K562 (cell line): ENCODE measurements around the gene ECI2. TPM values are rescaled to one million over a fixed set of nuclear protein-coding genes. Genes with fewer than 3 reads are reported as not detected.
A peak's percentile ranks its signal among the peaks of the same experiment; 100 is the strongest.

Experiments used
- ATF7 ChIP-seq: fragments of 450-650 bp; IDR thresholded peaks from 2 replicates; pipeline ENCODE4 v1.7.1; 2014; ENCODE audit warnings: mild to moderate bottlenecking, moderate library complexity
- BRF1 ChIP-seq: IDR thresholded peaks from 3 replicates; pipeline ENCODE4 v1.6.1; 2011; ENCODE audit warnings: borderline replicate concordance, mild to moderate bottlenecking; ENCODE audit not compliant: insufficient read length; ENCODE audit errors: extremely low read depth
- COPS2 ChIP-seq: fragments of 450-650 bp; conservative IDR thresholded peaks from 2 replicates; pipeline ENCODE4 v1.6.1; 2016; ENCODE audit warnings: mild to moderate bottlenecking, moderate library complexity
- CREM ChIP-seq: IDR thresholded peaks from 2 replicates; pipeline ENCODE4 v1.6.1; 2014; ENCODE audit warnings: antibody characterized with exemption, low read depth
- FOXM1 ChIP-seq, 2 experiments: fragments of 450-650 bp in 1 of 2; sonication (generic) in 1 of 2; formaldehyde crosslinking in 1 of 2; IDR thresholded peaks; 2 replicates each; pipeline versions ENCODE4 v1.6.1 to v1.9.0; 2017 to 2022; ENCODE audit warnings: low read depth in 2 of 2, mild to moderate bottlenecking in 2 of 2, missing genetic modification reagents in 1 of 2, moderate library complexity in 1 of 2
- GABPA ChIP-seq: fragments of 200-800 bp; sonication (Bioruptor generic); conservative IDR thresholded peaks from 2 replicates; pipeline ENCODE4 v1.6.1; 2016; ENCODE audit warnings: low read depth, missing genetic modification characterization, missing compliant biosample characterization
- GATAD2B ChIP-seq: fragments of 450-650 bp; IDR thresholded peaks from 2 replicates; pipeline ENCODE4 v1.6.1; 2017; ENCODE audit warnings: mild to moderate bottlenecking, borderline replicate concordance
- HCFC1 ChIP-seq: IDR thresholded peaks from 2 replicates; pipeline ENCODE4 v1.6.1; 2012; ENCODE audit warnings: low read depth, low read length, improper control_type of control experiment
- HLTF ChIP-seq: fragments of 450-650 bp; IDR thresholded peaks from 2 replicates; pipeline ENCODE4 v1.6.1; 2016
- HMG20B ChIP-seq: fragments of 250-450 bp; sonication (Bioruptor Pico); IDR thresholded peaks from 2 replicates; pipeline ENCODE4 v1.5.0; 2021; ENCODE audit warnings: mild to moderate bottlenecking
- KLF13 ChIP-seq: fragments of 450-650 bp; IDR thresholded peaks from 2 replicates; pipeline ENCODE4 v1.6.1; 2016; ENCODE audit warnings: missing genetic modification characterization, low read depth, mild to moderate bottlenecking, missing compliant biosample characterization, moderate library complexity, borderline replicate concordance
- LCOR ChIP-seq: sonication (generic); formaldehyde crosslinking; IDR thresholded peaks from 2 replicates; pipeline ENCODE4 v1.8.0; 2022; ENCODE audit warnings: mild to moderate bottlenecking, missing genetic modification reagents
- SIRT6 ChIP-seq: IDR thresholded peaks from one replicate; pipeline ENCODE4 v1.6.1; 2012; ENCODE audit warnings: low read depth, mild to moderate bottlenecking, control low read depth, inconsistent platforms, low read length, moderate library complexity
- STAG1 ChIP-seq: sonication (generic); formaldehyde crosslinking; IDR thresholded peaks from 2 replicates; pipeline ENCODE4 v1.5.0; 2020; ENCODE audit warnings: missing genetic modification reagents, borderline replicate concordance
- SUPT5H ChIP-seq: fragments of 450-650 bp; IDR thresholded peaks from 2 replicates; pipeline ENCODE4 v1.6.1; 2016
- TAF7 ChIP-seq: fragments of 450-650 bp; IDR thresholded peaks from 2 replicates; pipeline ENCODE4 v1.6.1; 2016; ENCODE audit warnings: missing genetic modification characterization, missing compliant biosample characterization
- XRCC5 ChIP-seq: fragments of 200-400 bp; formaldehyde crosslinking; IDR thresholded peaks from 2 replicates; pipeline ENCODE4 v1.6.1; 2017; ENCODE audit warnings: low read depth, mild to moderate bottlenecking, low read length
- ZNF24 ChIP-seq: fragments of 450-650 bp; IDR thresholded peaks from 2 replicates; pipeline ENCODE4 v1.6.1; 2016
- ZNF282 ChIP-seq: sonication (generic); formaldehyde crosslinking; IDR thresholded peaks from 2 replicates; pipeline ENCODE4 v1.8.1; 2023; ENCODE audit warnings: missing genetic modification reagents
- ZNF717 ChIP-seq: fragments of 250-450 bp; sonication (Bioruptor Pico); IDR thresholded peaks from 2 replicates; pipeline ENCODE4 v1.5.0; 2021
- polyA plus RNA-seq, 8 experiments: library from polyadenylated mRNA; depleted of rRNA in 4 of 8; stranded (reverse) in 5 of 8; unstranded in 3 of 8; fragments of >200 nt; fragmentation: Nextera tagmentation in 2 of 8; fragmentation: Illumina TruSeq in 1 of 8; extraction: Ambion mirVana in 2 of 8; extraction: Trizol in 1 of 8; gene quantifications; 2 replicates each; pipeline versions ENCODE4 v1.2.1 to v1.2.3, GENCODE V29; 2011 to 2014; ENCODE audit warnings: inconsistent platforms in 1 of 8, missing spikeins in 1 of 8
- total RNA-seq, 7 experiments: library from RNA; depleted of rRNA in 6 of 7; stranded (reverse); fragments of >200 nt in 6 of 7; fragmentation: Illumina TruSeq in 2 of 7; extraction: Trizol in 2 of 7; gene quantifications; 2 replicates each; pipeline versions ENCODE4 v1.2.1 to v1.2.3, GENCODE V29; 2011 to 2021; ENCODE audit warnings: low replicate concordance in 1 of 7
- TF ChIP-seq, protein P1 (sequence below): fragments of 450-650 bp; formaldehyde crosslinking; IDR thresholded peaks from 2 replicates; pipeline ENCODE4 v1.4.0; 2020; ENCODE audit warnings: mild to moderate bottlenecking, moderate library complexity
- TF ChIP-seq, protein P2 (sequence below), 2 experiments: fragments of 150-350 bp in 1 of 2; IDR thresholded peaks; 2 replicates each; pipeline ENCODE4 v1.6.1; 2012 to 2016; ENCODE audit warnings: low read depth in 2 of 2, low read length in 2 of 2, mild to moderate bottlenecking in 1 of 2, moderate library complexity in 1 of 2
- TF ChIP-seq, protein P3 (sequence below): fragments of 450-650 bp; IDR thresholded peaks from one replicate; pipeline ENCODE4 v1.6.1; 2018; ENCODE audit warnings: mild to moderate bottlenecking, moderate library complexity; ENCODE audit not compliant: partially characterized antibody

The ECI2 gene
- total and polyA plus RNA-seq, 9 of the 15 experiments (the other 6 are each of a cell fraction or from before 2014, with no cell fraction given): 80.7 to 377 (median 142) TPM

DNA sequence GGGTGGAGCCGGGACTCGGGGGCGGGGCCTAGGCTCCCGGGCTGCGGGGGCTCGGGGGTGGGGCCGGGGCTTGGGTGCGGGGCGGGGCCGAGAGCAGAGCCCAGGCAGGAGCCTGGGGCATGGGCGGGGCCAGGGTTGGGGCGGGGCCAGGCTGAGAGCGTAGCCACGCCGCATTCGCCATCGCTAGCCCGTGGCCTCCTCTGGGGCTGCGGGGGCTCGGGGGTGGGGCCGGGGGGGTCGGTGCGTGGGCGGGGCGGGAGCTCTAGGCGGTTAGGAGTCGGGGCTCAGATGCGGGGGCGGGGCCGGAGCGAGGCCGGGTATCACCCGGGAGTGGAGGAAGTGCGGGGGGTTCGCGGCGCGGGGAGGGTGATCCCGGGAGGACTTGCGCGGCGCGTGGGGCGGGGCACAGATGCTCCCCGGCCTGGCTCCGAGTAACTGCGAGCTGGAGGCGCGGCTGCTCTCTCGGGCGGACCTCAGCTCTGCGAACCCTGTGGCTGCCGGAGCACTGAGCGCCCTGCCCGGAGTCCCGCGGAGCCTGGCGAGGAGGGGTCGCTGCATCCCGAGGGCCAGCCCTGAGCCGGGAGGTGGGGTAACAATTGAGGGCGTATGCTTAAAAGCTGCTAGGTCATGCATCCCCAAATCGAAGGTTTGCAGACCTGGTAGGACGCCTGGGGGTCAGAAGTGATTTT lies 434 bp upstream of the ECI2 start (continued):
- TF ChIP-seq HCFC1 (peak; percentile 36; the same call in 1 of the 2 replicates), LCOR (CRISPR knock-in tag) (peak; percentile 90), ATF7 (peak; percentile 62; the same call in 1 of the 2 replicates), SUPT5H (peak; percentile 64), KLF13 (tag) (peak; percentile 72; the same call in 1 of the 2 replicates), BRF1 (no peak), HLTF (0 out of 2 replicates have a peak, but pooled peaks have one; percentile 73), GATAD2B (no peak), COPS2 (no peak), ZNF24 (peak; percentile 47; the same call in 1 of the 2 replicates), XRCC5 (peak; percentile 64; the same call in 1 of the 2 replicates), ZNF282 (CRISPR knock-in tag) (no peak), TAF7 (tag) (peak; percentile 54; the same call in 1 of the 2 replicates), ZNF717 (CRISPR knock-in tag) (no peak), FOXM1 (IDR thresholded peaks at IDR 0.05; ENCODE audit: low read depth) (0 out of 2 replicates have a peak, but pooled peaks have one; percentile 13), FOXM1 (CRISPR knock-in tag; IDR thresholded peaks at IDR 0.05; ENCODE audit: low read depth) (no peak), HMG20B (CRISPR knock-in tag) (no peak; the same call in 1 of the 2 replicates), GABPA (tag) (peak; percentile 46; the same call in 1 of the 2 replicates), CREM (peak; percentile 41), STAG1 (CRISPR knock-in tag) (no peak), SIRT6 (no peak)
- TF ChIP-seq, protein P1, sequence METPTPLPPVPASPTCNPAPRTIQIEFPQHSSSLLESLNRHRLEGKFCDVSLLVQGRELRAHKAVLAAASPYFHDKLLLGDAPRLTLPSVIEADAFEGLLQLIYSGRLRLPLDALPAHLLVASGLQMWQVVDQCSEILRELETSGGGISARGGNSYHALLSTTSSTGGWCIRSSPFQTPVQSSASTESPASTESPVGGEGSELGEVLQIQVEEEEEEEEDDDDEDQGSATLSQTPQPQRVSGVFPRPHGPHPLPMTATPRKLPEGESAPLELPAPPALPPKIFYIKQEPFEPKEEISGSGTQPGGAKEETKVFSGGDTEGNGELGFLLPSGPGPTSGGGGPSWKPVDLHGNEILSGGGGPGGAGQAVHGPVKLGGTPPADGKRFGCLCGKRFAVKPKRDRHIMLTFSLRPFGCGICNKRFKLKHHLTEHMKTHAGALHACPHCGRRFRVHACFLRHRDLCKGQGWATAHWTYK (CRISPR knock-in tag): peak; percentile 53; the same call in 1 of the 2 replicates
- TF ChIP-seq, protein P2, sequence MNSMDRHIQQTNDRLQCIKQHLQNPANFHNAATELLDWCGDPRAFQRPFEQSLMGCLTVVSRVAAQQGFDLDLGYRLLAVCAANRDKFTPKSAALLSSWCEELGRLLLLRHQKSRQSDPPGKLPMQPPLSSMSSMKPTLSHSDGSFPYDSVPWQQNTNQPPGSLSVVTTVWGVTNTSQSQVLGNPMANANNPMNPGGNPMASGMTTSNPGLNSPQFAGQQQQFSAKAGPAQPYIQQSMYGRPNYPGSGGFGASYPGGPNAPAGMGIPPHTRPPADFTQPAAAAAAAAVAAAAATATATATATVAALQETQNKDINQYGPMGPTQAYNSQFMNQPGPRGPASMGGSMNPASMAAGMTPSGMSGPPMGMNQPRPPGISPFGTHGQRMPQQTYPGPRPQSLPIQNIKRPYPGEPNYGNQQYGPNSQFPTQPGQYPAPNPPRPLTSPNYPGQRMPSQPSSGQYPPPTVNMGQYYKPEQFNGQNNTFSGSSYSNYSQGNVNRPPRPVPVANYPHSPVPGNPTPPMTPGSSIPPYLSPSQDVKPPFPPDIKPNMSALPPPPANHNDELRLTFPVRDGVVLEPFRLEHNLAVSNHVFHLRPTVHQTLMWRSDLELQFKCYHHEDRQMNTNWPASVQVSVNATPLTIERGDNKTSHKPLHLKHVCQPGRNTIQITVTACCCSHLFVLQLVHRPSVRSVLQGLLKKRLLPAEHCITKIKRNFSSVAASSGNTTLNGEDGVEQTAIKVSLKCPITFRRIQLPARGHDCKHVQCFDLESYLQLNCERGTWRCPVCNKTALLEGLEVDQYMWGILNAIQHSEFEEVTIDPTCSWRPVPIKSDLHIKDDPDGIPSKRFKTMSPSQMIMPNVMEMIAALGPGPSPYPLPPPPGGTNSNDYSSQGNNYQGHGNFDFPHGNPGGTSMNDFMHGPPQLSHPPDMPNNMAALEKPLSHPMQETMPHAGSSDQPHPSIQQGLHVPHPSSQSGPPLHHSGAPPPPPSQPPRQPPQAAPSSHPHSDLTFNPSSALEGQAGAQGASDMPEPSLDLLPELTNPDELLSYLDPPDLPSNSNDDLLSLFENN (IDR thresholded peaks at IDR 0.05; ENCODE audit: low read depth in 2 of 2, low read length in 2 of 2): no peak
- TF ChIP-seq, protein P3, sequence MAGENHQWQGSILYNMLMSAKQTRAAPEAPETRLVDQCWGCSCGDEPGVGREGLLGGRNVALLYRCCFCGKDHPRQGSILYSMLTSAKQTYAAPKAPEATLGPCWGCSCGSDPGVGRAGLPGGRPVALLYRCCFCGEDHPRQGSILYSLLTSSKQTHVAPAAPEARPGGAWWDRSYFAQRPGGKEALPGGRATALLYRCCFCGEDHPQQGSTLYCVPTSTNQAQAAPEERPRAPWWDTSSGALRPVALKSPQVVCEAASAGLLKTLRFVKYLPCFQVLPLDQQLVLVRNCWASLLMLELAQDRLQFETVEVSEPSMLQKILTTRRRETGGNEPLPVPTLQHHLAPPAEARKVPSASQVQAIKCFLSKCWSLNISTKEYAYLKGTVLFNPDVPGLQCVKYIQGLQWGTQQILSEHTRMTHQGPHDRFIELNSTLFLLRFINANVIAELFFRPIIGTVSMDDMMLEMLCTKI: no peak
